ENCODE measurements around the gene ARHGAP6.

ARHGAP6 gene

GRCh38 chrX:11328134-11328533 is 337.6 kb downstream of the ARHGAP6 start:
- Histone ChIP-seq H3K36me3 (ENCODE audit: control insufficient read depth, insufficient read depth, low read length) (no peaks in the 10 kb centered on the region), H3K4me1 (ENCODE audit: control insufficient read depth, insufficient read depth, low read length) (no peaks in the 10 kb centered on the region), H3K4me3 (ENCODE audit: insufficient read depth, low read depth, low read length) (no peak overlapping the region), H3K9me3 (ENCODE audit: control insufficient read depth, low read length) (no peaks in the 10 kb centered on the region), H3K27me3 (ENCODE audit: control insufficient read depth, insufficient read depth, low read length, poor library complexity, severe bottlenecking) (no peaks in the 10 kb centered on the region), H3K27ac (ENCODE audit: insufficient read depth, low read depth, low read length, poor library complexity, severe bottlenecking) (no peak overlapping the region)
- WGBS, 2 experiments = 86 to 92% methylated on average over 2 of the region's 3 CpGs

DNA sequence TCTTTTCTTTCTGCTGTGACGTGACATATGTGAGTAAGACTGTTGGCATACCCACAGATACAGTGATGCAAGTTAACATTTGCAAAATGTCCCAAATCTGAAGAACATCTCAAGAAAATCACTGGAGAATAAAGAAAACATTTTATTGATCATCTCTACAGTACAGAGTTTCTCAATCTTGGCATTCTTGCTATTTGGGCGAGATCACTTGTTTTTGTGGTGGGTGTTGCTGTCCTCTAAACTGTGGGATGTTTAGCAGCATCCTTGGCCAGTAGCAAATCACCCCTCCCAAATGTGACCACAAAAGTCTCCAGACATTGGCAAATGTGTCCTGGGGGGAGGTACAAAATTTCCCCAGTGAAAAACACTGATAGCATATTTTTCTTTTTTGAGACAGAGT is 343.7 kb downstream of the ARHGAP6 start:
- no peak overlapping the region for H3K27ac ChIP-seq (ENCODE audit: insufficient read depth, low read depth, low read length, poor library complexity, severe bottlenecking)
- H3K27me3 ChIP-seq (ENCODE audit: control insufficient read depth, insufficient read depth, low read length, poor library complexity, severe bottlenecking) = no peaks in the 10 kb centered on the region
- WGBS, 2 experiments = 86 to 90% methylated on average over 1 to 2 of the region's 2 CpGs
- no peak overlapping the region for H3K4me3 ChIP-seq (ENCODE audit: insufficient read depth, low read depth, low read length)
- no peaks in the 10 kb centered on the region for H3K4me1 ChIP-seq (ENCODE audit: control insufficient read depth, insufficient read depth, low read length)
- H3K36me3 ChIP-seq (ENCODE audit: control insufficient read depth, insufficient read depth, low read length) = no peaks in the 10 kb centered on the region
- no peaks in the 10 kb centered on the region for H3K9me3 ChIP-seq (ENCODE audit: control insufficient read depth, low read length)

DNA sequence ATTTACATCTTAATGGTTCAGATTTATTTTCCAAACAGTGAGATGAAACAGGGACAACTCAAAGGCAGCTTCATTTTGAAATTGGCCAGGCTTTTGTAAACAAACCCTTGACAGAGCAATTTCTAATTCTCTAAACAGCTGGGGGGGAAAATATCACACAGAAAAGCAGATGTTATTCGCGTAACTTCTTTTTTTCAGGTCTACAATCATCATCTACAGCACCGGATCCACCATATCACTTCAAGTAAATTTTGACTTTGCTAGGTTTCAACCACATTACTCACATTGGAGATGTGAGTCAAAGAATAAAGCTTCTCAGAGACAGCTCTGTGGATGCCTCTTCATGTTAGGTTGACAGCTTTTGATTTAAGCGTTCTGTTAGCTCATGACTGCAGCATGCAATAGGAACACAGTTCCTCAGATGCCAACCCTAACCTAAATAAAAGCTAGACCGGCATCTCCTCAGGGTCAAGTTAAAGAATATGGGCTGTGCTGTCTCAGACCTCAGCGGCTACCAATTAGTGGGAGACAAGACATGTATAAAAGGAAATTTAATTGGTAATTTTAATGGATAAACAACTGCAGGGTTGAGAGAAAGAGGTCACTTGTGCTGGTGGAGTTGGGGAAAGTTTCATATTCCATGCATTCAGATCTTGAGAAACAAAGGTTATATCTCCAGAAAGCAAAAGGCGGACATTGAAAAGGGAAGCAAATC is 345.8 kb downstream of the ARHGAP6 start:
- Histone ChIP-seq H3K27ac (ENCODE audit: insufficient read depth, low read depth, low read length, poor library complexity, severe bottlenecking) (no peak overlapping the region), H3K36me3 (ENCODE audit: control insufficient read depth, insufficient read depth, low read length) (no peaks in the 10 kb centered on the region), H3K9me3 (ENCODE audit: control insufficient read depth, low read length) (no peaks in the 10 kb centered on the region), H3K4me3 (ENCODE audit: insufficient read depth, low read depth, low read length) (no peak overlapping the region), H3K27me3 (ENCODE audit: control insufficient read depth, insufficient read depth, low read length, poor library complexity, severe bottlenecking) (no peaks in the 10 kb centered on the region), H3K4me1 (ENCODE audit: control insufficient read depth, insufficient read depth, low read length) (no peaks in the 10 kb centered on the region)
- WGBS, 2 experiments = 88 to 96% methylated on average over 7 of the region's 7 CpGs

DNA sequence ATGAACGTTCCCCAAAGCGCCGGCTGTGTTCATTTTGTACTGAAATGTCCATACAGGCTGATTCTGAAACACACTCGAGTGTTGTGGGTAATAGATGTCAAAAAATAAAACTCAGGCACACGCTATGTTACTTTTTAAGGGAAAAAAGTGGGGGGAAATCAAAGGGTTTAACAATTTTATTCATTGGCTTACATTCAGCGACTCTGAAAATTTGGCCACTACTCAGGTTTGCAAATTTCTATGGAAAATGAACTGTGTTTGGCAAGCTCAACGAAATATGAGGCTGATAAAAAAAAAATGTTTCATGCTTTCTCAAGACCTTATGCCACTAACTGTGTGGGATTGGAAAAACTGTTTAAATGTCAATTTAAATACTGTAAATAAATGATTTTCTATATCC is 354.0 kb downstream of the ARHGAP6 start:
- Histone ChIP-seq H3K27ac (ENCODE audit: insufficient read depth, low read depth, low read length, poor library complexity, severe bottlenecking) (no peak overlapping the region), H3K9me3 (ENCODE audit: control insufficient read depth, low read length) (no peaks in the 10 kb centered on the region), H3K4me3 (ENCODE audit: insufficient read depth, low read depth, low read length) (no peak overlapping the region), H3K27me3 (ENCODE audit: control insufficient read depth, insufficient read depth, low read length, poor library complexity, severe bottlenecking) (no peaks in the 10 kb centered on the region), H3K4me1 (ENCODE audit: control insufficient read depth, insufficient read depth, low read length) (no peaks in the 10 kb centered on the region), H3K36me3 (ENCODE audit: control insufficient read depth, insufficient read depth, low read length) (no peaks in the 10 kb centered on the region)
- 91 to 96% methylated on average over 6 to 7 of the region's 7 CpGs for WGBS, 2 experiments

DNA sequence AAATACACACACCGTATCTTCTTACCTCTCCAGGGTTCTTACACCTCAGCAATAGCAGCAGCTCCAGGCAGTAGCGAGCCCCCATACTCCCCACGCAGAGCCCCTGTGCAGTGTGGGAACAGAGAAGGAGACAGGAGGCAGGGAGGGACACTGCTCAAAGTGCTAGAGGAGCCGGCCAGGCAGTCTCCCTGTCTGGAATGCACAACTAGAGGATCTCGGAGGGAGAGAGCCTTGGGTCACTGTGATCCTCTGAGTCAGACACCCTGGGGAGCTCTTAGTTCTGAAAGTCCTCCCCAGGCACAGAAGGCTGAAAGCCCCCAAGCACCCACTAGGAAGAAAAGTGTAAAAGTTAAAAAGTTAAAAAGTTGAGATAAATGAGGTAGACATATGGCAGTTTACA is 356.5 kb downstream of the ARHGAP6 start:
- no peak overlapping the region for H3K27ac ChIP-seq (ENCODE audit: insufficient read depth, low read depth, low read length, poor library complexity, severe bottlenecking)
- no peaks in the 10 kb centered on the region for H3K4me1 ChIP-seq (ENCODE audit: control insufficient read depth, insufficient read depth, low read length)
- H3K9me3 ChIP-seq (ENCODE audit: control insufficient read depth, low read length) = no peaks in the 10 kb centered on the region
- WGBS, 2 experiments = 54 to 69% methylated on average over 4 to 5 of the region's 5 CpGs
- no peak overlapping the region for H3K4me3 ChIP-seq (ENCODE audit: insufficient read depth, low read depth, low read length)
- no peaks in the 10 kb centered on the region for H3K27me3 ChIP-seq (ENCODE audit: control insufficient read depth, insufficient read depth, low read length, poor library complexity, severe bottlenecking)
- no peaks in the 10 kb centered on the region for H3K36me3 ChIP-seq (ENCODE audit: control insufficient read depth, insufficient read depth, low read length)

GRCh38 chrX:11305641-11306040 is 360.1 kb downstream of the ARHGAP6 start:
- H3K27ac ChIP-seq (ENCODE audit: insufficient read depth, low read depth, low read length, poor library complexity, severe bottlenecking) = no peak overlapping the region
- H3K4me3 ChIP-seq (ENCODE audit: insufficient read depth, low read depth, low read length) = no peak overlapping the region
- whole genome bisulfite sequencing, 2 experiments = 95 to 100% methylated on average over 1 of the region's 1 CpG
- H3K9me3 ChIP-seq (ENCODE audit: control insufficient read depth, low read length) = no peaks in the 10 kb centered on the region
- H3K27me3 ChIP-seq (ENCODE audit: control insufficient read depth, insufficient read depth, low read length, poor library complexity, severe bottlenecking) = no peaks in the 10 kb centered on the region
- H3K36me3 ChIP-seq (ENCODE audit: control insufficient read depth, insufficient read depth, low read length) = no peaks in the 10 kb centered on the region
- H3K4me1 ChIP-seq (ENCODE audit: control insufficient read depth, insufficient read depth, low read length) = no peaks in the 10 kb centered on the region

- H3K4me1 ChIP-seq (ENCODE audit: control insufficient read depth, insufficient read depth, low read length) = no peaks in the 10 kb centered on the region
- no peak overlapping the region for H3K27ac ChIP-seq (ENCODE audit: insufficient read depth, low read depth, low read length, poor library complexity, severe bottlenecking)
- 49 to 51% methylated on average over 6 of the region's 6 CpGs for WGBS, 2 experiments
- H3K27me3 ChIP-seq (ENCODE audit: control insufficient read depth, insufficient read depth, low read length, poor library complexity, severe bottlenecking) = no peaks in the 10 kb centered on the region
- no peak overlapping the region for H3K4me3 ChIP-seq (ENCODE audit: insufficient read depth, low read depth, low read length)
- no peaks in the 10 kb centered on the region for H3K9me3 ChIP-seq (ENCODE audit: control insufficient read depth, low read length)
- no peaks in the 10 kb centered on the region for H3K36me3 ChIP-seq (ENCODE audit: control insufficient read depth, insufficient read depth, low read length)
Observed at GRCh38 chrX:11304829-11305228, 360.9 kb downstream of the ARHGAP6 start.

- H3K27ac ChIP-seq (ENCODE audit: insufficient read depth, low read depth, low read length, poor library complexity, severe bottlenecking) = no peak overlapping the region
Observed at GRCh38 chrX:11298600-11298999, 367.1 kb downstream of the ARHGAP6 start.

DNA sequence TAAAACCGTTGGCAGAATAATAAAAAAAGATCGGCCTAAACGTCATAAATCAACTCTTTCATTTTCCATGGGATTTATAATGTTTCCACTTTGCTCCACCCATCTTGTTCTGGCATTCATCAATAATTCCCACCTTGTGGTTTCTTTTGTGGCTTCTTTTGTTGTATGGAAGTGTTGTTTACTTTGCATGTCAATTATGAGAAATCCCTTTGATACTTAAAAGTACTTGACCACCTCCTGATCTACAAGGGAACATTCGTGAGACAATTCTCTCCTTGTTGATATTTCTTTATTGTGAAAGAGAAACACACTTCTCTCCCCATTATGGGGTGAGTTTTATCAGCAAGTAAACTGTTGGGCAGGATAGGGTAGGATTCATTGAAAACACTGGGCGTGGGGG is 369.7 kb downstream of the ARHGAP6 start:
- H3K4me1 ChIP-seq (ENCODE audit: control insufficient read depth, insufficient read depth, low read length) = no peaks in the 10 kb centered on the region
- H3K36me3 ChIP-seq (ENCODE audit: control insufficient read depth, insufficient read depth, low read length) = no peaks in the 10 kb centered on the region
- no peak overlapping the region for H3K4me3 ChIP-seq (ENCODE audit: insufficient read depth, low read depth, low read length)
- H3K27ac ChIP-seq (ENCODE audit: insufficient read depth, low read depth, low read length, poor library complexity, severe bottlenecking) = no peak overlapping the region
- H3K27me3 ChIP-seq (ENCODE audit: control insufficient read depth, insufficient read depth, low read length, poor library complexity, severe bottlenecking) = no peaks in the 10 kb centered on the region
- WGBS, 2 experiments = 69% methylated on average over 3 to 5 of the region's 5 CpGs
- H3K9me3 ChIP-seq (ENCODE audit: control insufficient read depth, low read length) = no peaks in the 10 kb centered on the region

More at GRCh38 chrX:11298600-11298999, 367.1 kb downstream of the ARHGAP6 start:
- WGBS, 2 experiments = 90 to 99% methylated on average over 9 of the region's 9 CpGs
- H3K27me3 ChIP-seq (ENCODE audit: control insufficient read depth, insufficient read depth, low read length, poor library complexity, severe bottlenecking) = no peaks in the 10 kb centered on the region
- no peaks in the 10 kb centered on the region for H3K4me1 ChIP-seq (ENCODE audit: control insufficient read depth, insufficient read depth, low read length)
- no peaks in the 10 kb centered on the region for H3K36me3 ChIP-seq (ENCODE audit: control insufficient read depth, insufficient read depth, low read length)
- no peak overlapping the region for H3K4me3 ChIP-seq (ENCODE audit: insufficient read depth, low read depth, low read length)
- H3K9me3 ChIP-seq (ENCODE audit: control insufficient read depth, low read length) = no peaks in the 10 kb centered on the region

- H3K9me3 ChIP-seq (ENCODE audit: control insufficient read depth, low read length) = no peaks in the 10 kb centered on the region
- no peak within 1 kb of the TSS for H3K4me3 ChIP-seq (ENCODE audit: insufficient read depth, low read depth, low read length)
- no peak within 1 kb of the TSS for H3K27ac ChIP-seq (ENCODE audit: insufficient read depth, low read depth, low read length, poor library complexity, severe bottlenecking)
- WGBS, 2 experiments = 98 to 100% methylated on average over 1 to 2 of the region's 2 CpGs
- no peaks in the 10 kb centered on the region for H3K36me3 ChIP-seq (ENCODE audit: control insufficient read depth, insufficient read depth, low read length)
- H3K27me3 ChIP-seq (ENCODE audit: control insufficient read depth, insufficient read depth, low read length, poor library complexity, severe bottlenecking) = no peaks in the 10 kb centered on the region
- H3K4me1 ChIP-seq (ENCODE audit: control insufficient read depth, insufficient read depth, low read length) = no peaks in the 10 kb centered on the region
Observed at GRCh38 chrX:11293113-11293512, 372.6 kb downstream of the ARHGAP6 start, which contains the start of gene AMELX. TSS of gene AMELX (plus strand) at chrX:11293413. CDS start at chrX:11294789, 1,376 bp downstream.
